Muscle of back (tissue), 11 donors: ENCODE results near the gene FRYL. TPM values are rescaled to one million over a fixed set of nuclear protein-coding genes. Genes with fewer than 3 reads are reported as not detected.
A peak's percentile ranks its signal among the peaks of the same experiment; 100 is the strongest.
"Not testable (repeated sequence)": the region's sequence is repeated elsewhere in the genome, so short reads cannot be mapped to it uniquely, and the experiment has no call there.

ENCODE experiments used
- DNase-seq, 3 donors: peaks; one replicate each; pipeline versions ENCODE4 v3.0.0 to v3.0.0-alpha.2; 2013
- polyA plus RNA-seq, 10 donors: library from polyadenylated mRNA; unstranded; fragments of 120-200 nt; gene quantifications; one replicate each; pipeline ENCODE4 v1.2.1, GENCODE V29; 2013; ENCODE audit not compliant: insufficient read length in 10 of 10

Gene FRYL
- polyA plus RNA-seq, 10 donors = 17.1 to 36.9 (median 24.3) TPM

GRCh38 chr4:48490680-48491513 is 289.2 kb downstream of the FRYL start:
- peak in 1 of 3 donors; percentile 29 for DNase-seq

DNA sequence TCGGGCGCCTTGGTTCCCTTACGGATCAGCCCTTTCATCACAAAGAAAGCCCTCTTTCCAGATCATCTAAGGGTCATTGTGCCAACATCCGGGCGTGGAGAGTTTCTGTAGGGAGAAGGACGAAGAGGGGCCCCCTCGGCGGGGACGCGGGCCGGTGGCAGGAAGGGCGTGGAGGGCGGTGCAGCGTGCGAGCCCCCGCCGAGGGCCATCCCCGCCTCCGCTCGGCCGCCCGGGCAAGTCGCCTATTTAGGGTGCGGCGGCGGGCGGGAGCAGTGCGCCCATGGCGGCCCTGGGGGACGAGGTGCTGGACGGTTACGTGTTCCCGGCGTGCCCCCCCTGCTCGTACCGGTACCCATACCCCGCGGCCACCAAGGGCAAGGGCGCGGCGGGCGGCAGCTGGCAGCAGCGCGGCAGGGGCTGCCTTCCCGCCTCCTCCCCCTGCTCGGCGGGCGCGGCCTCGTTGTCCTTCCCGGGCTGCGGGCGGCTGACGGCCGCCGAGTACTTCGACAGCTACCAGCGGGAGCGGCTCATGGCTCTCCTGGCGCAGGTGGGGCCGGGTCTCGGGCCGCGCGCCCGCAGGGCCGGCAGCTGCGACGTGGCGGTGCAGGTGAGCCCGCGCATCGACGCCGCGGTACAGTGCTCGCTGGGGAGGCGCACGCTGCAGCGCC is 289.9 kb downstream of the FRYL start, which contains the start of gene ZAR1:
ZAR1 (plus strand) TSS at position 241 of the 668 bp plus-strand sequence; CDS start at position 281, 40 bp downstream.
- DNase-seq = peak in 1 of 3 donors; percentile 35

DNA sequence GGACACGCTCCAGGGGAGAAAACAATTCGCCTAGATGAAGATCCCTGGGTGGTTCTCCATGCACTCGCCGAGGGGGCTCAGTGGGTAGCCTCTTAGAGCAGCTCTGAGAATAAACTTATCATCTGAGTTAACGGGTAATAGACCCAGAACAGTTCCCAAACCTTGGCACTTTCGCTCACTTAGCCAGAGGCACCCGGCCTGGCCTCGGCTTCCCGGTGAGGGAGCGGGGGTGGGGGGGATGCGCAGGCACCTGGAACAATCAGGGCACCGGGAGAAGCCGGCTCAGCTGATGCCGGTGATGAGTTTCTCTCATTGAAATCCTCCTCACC is 290.4 kb downstream of the FRYL start:
- no peak for DNase-seq

- no peak for DNase-seq
These were observed 295.4 kb downstream of the FRYL start for GRCh38 chr4:48484494-48485168.

GRCh38 chr4:48483777-48484493 is 296.1 kb downstream of the FRYL start:
- DNase-seq = peak in 1 of 3 donors; percentile 49

DNA sequence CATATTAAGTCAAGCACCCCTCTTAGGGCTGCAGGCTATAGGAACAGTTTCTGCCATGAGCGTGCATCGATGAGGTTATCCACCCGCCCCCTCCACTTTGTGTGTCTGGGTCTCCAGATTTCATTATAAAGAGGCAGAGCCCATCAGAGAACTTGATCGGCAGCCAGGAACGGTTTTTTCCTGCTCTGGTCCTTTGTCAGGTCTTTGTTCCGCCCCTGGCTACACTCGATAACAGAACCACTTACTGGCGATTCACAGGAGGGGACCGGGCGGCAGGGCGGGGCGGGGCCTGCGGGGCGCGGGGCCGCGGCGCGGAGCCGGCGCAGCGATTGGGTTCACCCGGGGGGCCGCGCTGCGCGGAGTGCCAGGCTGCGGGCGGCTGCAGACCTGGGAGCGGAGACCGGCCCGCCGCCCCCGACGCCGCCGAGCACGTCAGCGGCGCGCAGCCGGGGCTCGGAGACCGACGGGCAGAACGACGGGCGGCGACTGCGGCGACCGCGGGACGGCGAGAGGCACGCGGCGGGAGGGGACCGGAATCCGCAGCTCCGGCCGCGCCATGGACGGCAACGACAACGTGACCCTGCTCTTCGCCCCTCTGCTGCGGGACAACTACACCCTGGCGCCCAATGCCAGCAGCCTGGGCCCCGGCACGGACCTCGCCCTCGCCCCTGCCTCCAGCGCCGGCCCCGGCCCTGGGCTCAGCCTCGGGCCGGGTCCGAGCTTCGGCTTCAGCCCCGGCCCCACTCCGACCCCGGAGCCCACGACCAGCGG is 296.9 kb downstream of the FRYL start, which contains the start of gene SLC10A4:
SLC10A4 (plus strand) TSS at position 338 of the 771 bp plus-strand sequence; CDS start at position 557, 219 bp downstream.
- peak in 1 of 3 donors; percentile 34 for DNase-seq

- no peak for DNase-seq
These were observed 298.5 kb downstream of the FRYL start for GRCh38 chr4:48481581-48481980.

GRCh38 chr4:48478273-48478672 is 301.8 kb downstream of the FRYL start:
- DNase-seq = no peak

DNA sequence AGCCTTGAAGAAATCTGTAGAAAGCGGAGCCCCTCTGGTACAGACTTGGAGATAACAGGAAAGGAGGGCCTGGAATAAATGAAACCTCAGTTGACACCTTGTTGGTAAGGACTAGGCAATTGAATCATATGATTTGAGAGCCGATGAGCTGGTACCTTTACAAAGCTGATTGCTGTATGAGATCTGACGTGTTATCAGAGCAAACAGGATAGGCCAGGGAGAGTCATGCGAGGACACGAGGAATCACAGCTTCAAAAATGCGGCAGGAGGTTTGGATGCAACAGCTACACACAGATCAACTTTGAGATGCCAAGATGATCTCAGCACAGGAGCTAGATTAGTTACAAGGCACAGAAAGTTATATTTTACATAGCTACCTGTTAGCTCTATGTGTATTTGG is 304.3 kb downstream of the FRYL start:
- DNase-seq = no peak

- DNase-seq = no peak
These were observed 307.3 kb downstream of the FRYL start for GRCh38 chr4:48472794-48473193.

GRCh38 chr4:48470570-48470969 is 309.5 kb downstream of the FRYL start:
- no peak for DNase-seq

DNA sequence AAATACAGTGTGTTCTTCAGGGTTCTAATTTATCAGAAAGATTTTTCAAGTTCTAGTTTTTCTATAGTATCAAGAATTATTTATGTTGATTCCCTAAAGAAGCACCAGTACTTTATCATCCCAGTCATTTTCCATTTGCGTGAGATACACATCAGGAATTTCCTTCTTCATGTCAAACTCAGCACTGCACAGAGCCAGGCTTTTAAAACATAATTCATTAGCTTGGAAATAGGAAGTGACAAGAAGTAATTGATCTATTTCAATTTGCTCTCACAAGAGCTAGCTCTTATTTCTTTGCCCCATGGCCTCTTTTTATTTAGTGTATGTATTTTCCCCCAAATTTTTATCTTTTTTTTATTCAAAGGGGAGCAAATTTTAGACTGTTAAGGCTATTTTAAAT is 309.9 kb downstream of the FRYL start:
- DNase-seq = no peak

- DNase-seq = no peak
These were observed 312.2 kb downstream of the FRYL start for GRCh38 chr4:48467891-48468290.

DNA sequence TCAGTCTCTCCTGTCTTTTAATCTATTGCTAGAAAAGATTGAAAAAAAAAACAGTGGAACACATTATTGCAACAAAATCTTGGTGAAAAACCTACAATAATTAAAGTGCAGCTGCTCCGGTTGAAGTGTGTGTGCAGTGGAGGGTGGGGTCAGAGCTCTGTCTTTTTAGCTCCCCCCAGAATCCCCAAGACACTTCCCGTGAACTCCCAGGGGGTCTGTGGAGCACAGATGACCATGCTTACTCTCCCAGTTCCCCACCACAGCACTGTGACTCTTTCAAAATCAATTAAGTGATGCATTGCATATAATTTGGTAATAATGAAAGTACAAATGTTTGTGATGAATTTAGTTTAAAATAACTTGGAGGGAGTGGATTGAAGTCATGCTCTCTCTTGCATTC is 312.6 kb downstream of the FRYL start:
- DNase-seq = no peak

- peak; percentile 12 to 42 (median 22) for DNase-seq
These were observed 317.7 kb downstream of the FRYL start for GRCh38 chr4:48462363-48462762.

DNA sequence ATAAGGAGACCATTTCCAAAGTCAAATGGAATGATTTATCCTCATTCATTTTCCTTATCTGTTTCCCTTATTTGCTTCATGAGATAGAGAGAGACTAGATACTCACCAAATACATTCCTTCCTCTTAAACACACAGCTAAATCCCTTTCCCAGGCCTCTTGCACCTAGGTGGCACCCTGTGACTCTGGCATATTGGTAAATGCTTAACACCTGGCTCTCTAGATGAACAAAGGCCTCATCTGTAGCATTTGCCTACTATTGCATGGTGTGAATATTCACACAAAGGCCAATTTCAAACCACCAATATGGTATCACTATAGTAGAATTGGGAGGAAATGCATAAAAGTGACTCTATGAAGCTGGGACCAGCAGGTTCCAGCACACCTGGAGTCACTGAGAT is 319.1 kb downstream of the FRYL start:
- no peak for DNase-seq

DNA sequence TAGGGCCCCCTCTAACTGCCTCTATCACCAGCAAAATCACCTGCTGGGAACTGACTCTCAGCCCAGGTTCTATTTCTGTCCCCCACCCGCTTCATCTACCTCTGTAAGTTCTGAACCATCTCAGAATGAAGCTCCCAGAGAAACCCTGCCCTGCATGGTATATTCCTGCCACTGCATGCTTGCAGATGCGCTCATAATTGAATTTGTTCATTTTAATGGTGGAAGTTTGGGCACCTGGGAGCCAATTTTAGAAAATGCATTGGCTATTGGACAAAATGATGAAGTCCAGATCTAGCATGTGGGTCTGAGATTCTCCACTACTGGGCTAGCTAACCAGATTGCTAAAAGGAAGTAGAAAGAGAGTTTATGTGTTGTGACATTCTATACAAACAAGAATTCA is 325.5 kb downstream of the FRYL start:
- no peak for DNase-seq

- DNase-seq = not testable (repeated sequence)
These were observed 328.4 kb downstream of the FRYL start for GRCh38 chr4:48451656-48452055.

DNA sequence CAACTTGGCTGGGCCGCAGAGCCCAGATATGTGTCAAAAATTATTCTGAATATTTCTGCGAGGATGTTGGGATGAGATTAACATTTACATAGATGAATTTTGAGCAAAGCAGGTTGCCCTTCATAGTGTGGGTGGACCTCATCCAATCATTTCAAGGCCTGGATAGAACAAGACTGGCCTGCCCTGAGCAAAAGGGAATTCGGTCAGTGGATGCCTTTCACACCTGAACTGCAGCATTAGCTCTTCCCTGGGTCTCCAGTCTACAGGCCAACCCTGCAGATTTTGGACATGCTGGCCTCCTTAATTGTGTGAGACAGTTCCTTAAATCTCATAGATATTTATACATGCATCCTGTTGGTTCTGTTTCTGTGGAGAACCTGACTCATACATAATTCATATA is 329.3 kb downstream of the FRYL start:
- no peak for DNase-seq

GRCh38 chr4:48449151-48449550 is 330.9 kb downstream of the FRYL start:
- DNase-seq = no peak
